Stimulated activated CD8-positive, alpha-beta memory T cell treated with anti-CD3 and anti-CD28 coated beads, Interleukin-4, amount 100 ng/mL, for 4 hours (primary cell): ENCODE results near the gene AFDN.
"Not testable (repeated sequence)": the region's sequence is repeated elsewhere in the genome, so short reads cannot be mapped to it uniquely, and the experiment has no call there.

Experiments used
- DNase-seq, 2 donors: peaks; one replicate each; pipeline ENCODE4 v3.0.0-alpha.2; 2020; ENCODE audit warnings: low read depth in 2 of 2, low spot score in 1 of 2

AFDN gene

GRCh38 chr6:167974640-167975344 lies 148.1 kb downstream of the AFDN start:
- DNase-seq, result no peak

- DNase-seq, result no peak
These were observed 148.7 kb downstream of the AFDN start for GRCh38 chr6:167975458-167975857.

- not testable (repeated sequence) for DNase-seq
These were observed 149.5 kb downstream of the AFDN start for GRCh38 chr6:167976116-167976657.

- no peak for DNase-seq
These were observed 150.0 kb downstream of the AFDN start for GRCh38 chr6:167976708-167977107.

GRCh38 chr6:167977717-167978467 lies 151.2 kb downstream of the AFDN start:
- no peak for DNase-seq

GRCh38 chr6:167978607-167979006 lies 151.9 kb downstream of the AFDN start:
- no peak for DNase-seq

GRCh38 chr6:167979436-167980139 lies 152.9 kb downstream of the AFDN start:
- DNase-seq, result no peak

GRCh38 chr6:167980911-167981580 lies 154.3 kb downstream of the AFDN start:
- no peak for DNase-seq

GRCh38 chr6:167981916-167982462 lies 155.3 kb downstream of the AFDN start:
- DNase-seq, result no peak

GRCh38 chr6:167984144-167984719 lies 157.5 kb downstream of the AFDN start:
- DNase-seq, result no peak

GRCh38 chr6:167984876-167985604 lies 158.3 kb downstream of the AFDN start:
- DNase-seq, result no peak

- DNase-seq, result no peak
These were observed 159.3 kb downstream of the AFDN start for GRCh38 chr6:167985911-167986595.

GRCh38 chr6:167987396-167988153 lies 160.9 kb downstream of the AFDN start:
- no peak for DNase-seq

GRCh38 chr6:167988154-167988495 lies 161.4 kb downstream of the AFDN start:
- no peak for DNase-seq

GRCh38 chr6:167988945-167989841 lies 162.5 kb downstream of the AFDN start:
- no peak for DNase-seq

GRCh38 chr6:167990016-167990945 lies 163.6 kb downstream of the AFDN start:
- DNase-seq, result no peak

GRCh38 chr6:167993169-167993568 lies 166.5 kb downstream of the AFDN start:
- DNase-seq, result no peak
